GM18858 (cell line): ENCODE results near the gene FOXN1.
A peak's percentile ranks its signal among the peaks of the same experiment; 100 is the strongest.

ENCODE experiments used
- ATAC-seq: cut with Tn5 transposase; IDR thresholded peaks from one replicate; pipeline ENCODE4 v1.9.1; 2021; ENCODE audit not compliant: unreplicated experiment

FOXN1 gene

GRCh38 chr17:28477928-28478327 lies 28.2 kb upstream of the FOXN1 start:
- no peak for ATAC-seq

GRCh38 chr17:28478712-28479615 lies 27.2 kb upstream of the FOXN1 start:
- ATAC-seq, result no peak

GRCh38 chr17:28480278-28480677 lies 25.9 kb upstream of the FOXN1 start:
- no peak for ATAC-seq

- no peak for ATAC-seq
Observed at GRCh38 chr17:28480799-28481571, 25.2 kb upstream of the FOXN1 start.

- ATAC-seq, result no peak
Observed at GRCh38 chr17:28482551-28483199, 23.5 kb upstream of the FOXN1 start.

GRCh38 chr17:28484296-28484695 lies 21.9 kb upstream of the FOXN1 start:
- ATAC-seq, result peak; percentile 84

GRCh38 chr17:28485049-28485448 lies 21.1 kb upstream of the FOXN1 start:
- no peak for ATAC-seq

- ATAC-seq, result no peak
Observed at GRCh38 chr17:28487881-28488532, 18.1 kb upstream of the FOXN1 start.

- no peak for ATAC-seq
Observed at GRCh38 chr17:28488533-28489276, 17.4 kb upstream of the FOXN1 start.

- no peak for ATAC-seq
Observed at GRCh38 chr17:28491286-28491685, 14.9 kb upstream of the FOXN1 start.

- no peak for ATAC-seq
Observed at GRCh38 chr17:28491860-28492259, 14.3 kb upstream of the FOXN1 start.

GRCh38 chr17:28492352-28493310 lies 13.5 kb upstream of the FOXN1 start:
- ATAC-seq, result no peak

- ATAC-seq, result no peak
Observed at GRCh38 chr17:28493460-28493859, 12.7 kb upstream of the FOXN1 start.

- ATAC-seq, result no peak
Observed at GRCh38 chr17:28494445-28495188, 11.5 kb upstream of the FOXN1 start.

GRCh38 chr17:28495635-28496034 lies 10.5 kb upstream of the FOXN1 start:
- no peak for ATAC-seq

- ATAC-seq, result no peak
Observed at GRCh38 chr17:28497931-28498330, 8.2 kb upstream of the FOXN1 start.

GRCh38 chr17:28498652-28499363 lies 7.3 kb upstream of the FOXN1 start:
- ATAC-seq, result no peak

GRCh38 chr17:28499364-28499664 lies 6.8 kb upstream of the FOXN1 start:
- ATAC-seq, result no peak
